Measurements from ENCODE around the gene INTS3.

GRCh38 chr1:153745417-153745816 lies 17.6 kb downstream of the INTS3 start:
- TF ChIP-seq CTCF (IDR thresholded peaks at IDR 0.05; ENCODE audit: insufficient read depth, low read depth, low read length) (no peak), EZH2 (IDR thresholded peaks at IDR 0.05; ENCODE audit: insufficient read depth, low read length) (no peak)
